ENCODE results near the gene CCNH. TPM values are rescaled to one million over a fixed set of nuclear protein-coding genes. Genes with fewer than 3 reads are reported as not detected.

CCNH gene
- total and polyA plus RNA-seq, 9 of the 15 experiments (the other 6 are each of a cell fraction or from before 2014, with no cell fraction given) = 100 to 213 (median 150) TPM

DNA sequence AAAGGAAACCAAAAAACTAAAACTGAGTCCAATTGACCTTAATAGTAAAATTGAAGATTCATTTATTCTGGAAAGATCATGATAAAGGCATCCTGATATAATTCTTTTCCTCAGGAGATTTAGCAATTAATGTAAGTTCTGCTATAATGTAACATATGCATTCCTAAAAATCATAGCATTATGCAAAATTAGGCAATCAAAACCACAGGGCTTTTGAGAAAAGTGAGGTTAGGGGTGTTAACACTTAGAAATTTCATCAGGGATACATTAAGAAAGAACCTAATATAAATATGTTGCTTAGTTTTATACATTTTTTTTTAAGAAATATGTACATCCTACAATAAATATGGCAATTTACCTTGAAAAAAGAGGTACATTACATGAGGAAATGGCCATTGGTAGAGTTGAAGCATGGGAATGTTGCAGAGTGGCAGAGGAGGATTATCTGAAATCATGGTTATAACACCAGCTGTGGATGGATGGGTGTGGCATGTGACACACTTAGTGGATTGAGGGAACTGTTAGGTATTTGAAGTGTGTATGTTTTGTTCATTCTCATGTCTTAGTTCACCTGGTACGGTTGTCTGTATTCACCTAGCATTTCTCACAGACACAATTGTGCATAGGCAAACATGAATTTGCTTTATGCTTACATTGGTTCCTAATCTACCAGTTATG is 51.1 kb downstream of the CCNH start (continued):
- TF ChIP-seq NR2C2 (CRISPR knock-in tag; IDR thresholded peaks at IDR 0.05) (no peak), NR2C2 (tag; IDR thresholded peaks at IDR 0.05) (no peak), YBX1 (IDR thresholded peaks at IDR 0.05) (no peak), XRCC4 (IDR thresholded peaks at IDR 0.05; ENCODE audit: extremely low read depth, insufficient read depth, insufficient read length) (no peak), PRPF4 (IDR thresholded peaks at IDR 0.05; ENCODE audit: insufficient read depth, low read depth, low read length, poor library complexity, severe bottlenecking) (no peak), EWSR1 (IDR thresholded peaks at IDR 0.05; ENCODE audit: borderline replicate concordance, low read depth, partially characterized antibody) (no peak)

DNA sequence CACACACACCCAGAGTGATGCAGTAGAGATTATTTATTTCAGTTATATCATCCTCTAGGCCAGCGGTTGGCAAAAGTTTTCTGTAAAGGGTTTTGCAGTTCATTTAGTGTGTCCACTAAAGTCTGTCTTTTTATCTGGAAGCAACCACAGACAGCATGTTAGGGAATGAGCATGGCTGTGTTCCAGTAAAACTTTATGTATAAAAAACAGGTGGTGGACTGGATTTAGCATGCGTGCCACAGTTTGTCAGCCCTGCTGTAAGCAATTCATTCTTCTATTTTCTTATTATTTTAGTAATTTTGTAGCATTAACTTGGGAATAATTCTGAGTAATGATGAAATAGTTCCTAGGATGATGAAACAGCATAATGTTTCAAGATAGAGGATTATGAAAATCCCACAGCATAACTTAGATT is 51.7 kb downstream of the CCNH start:
- H4K20me1 ChIP-seq (replicated peaks; ENCODE audit: control insufficient read depth, insufficient read depth, low read length) = no peaks in the 10 kb centered on the region
- no peaks in the 10 kb centered on the region for H3K9me1 ChIP-seq (ENCODE audit: control insufficient read depth, insufficient read depth, low read length)
- H3K27me3 ChIP-seq (ENCODE audit: control insufficient read depth in 2 of 2, insufficient read depth in 2 of 2, low read length in 2 of 2) = no peaks in the 10 kb centered on the region
- POLR2A ChIA-PET = no interaction called here
- CTCF ChIA-PET (ENCODE audit: low intra/inter-chr PET ratio) = no interaction called here
- H3K4me2 ChIP-seq (ENCODE audit: insufficient read depth, low read length) = no peak overlapping the region
- H3K4me1 ChIP-seq (replicated peaks in 1 of 2; ENCODE audit: control insufficient read depth in 2 of 2, insufficient read depth in 2 of 2, low read length in 2 of 2) = no peaks in the 10 kb centered on the region
- no peak for ATAC-seq
- H3K9me3 ChIP-seq (replicated peaks; ENCODE audit: control insufficient read depth, insufficient read depth, low read depth, low read length) = no peaks in the 10 kb centered on the region
- no peak overlapping the region for H3K4me3 ChIP-seq
- no peak for DNase-seq (ENCODE audit: extremely low read depth in 1 of 4, low spot score in 3 of 4)
- H3K79me2 ChIP-seq (ENCODE audit: control insufficient read depth, insufficient read depth, low read length) = no peaks in the 10 kb centered on the region
- intact Hi-C loops (cut with micrococcal nuclease) (no loop called here), in situ Hi-C loops (cut with MboI) (no loop called here)
- no peak overlapping the region for H3K9ac ChIP-seq (ENCODE audit: insufficient read depth in 1 of 2, low read depth in 2 of 2, low read length in 2 of 2)
- no peak for FAIRE-seq
- peaks cover 53% of the 10 kb centered on the region for H3K36me3 ChIP-seq (ENCODE audit: control insufficient read depth, insufficient read depth, low read length)
- no peak overlapping the region for H2AFZ ChIP-seq (ENCODE audit: low read depth, low read length)
- WGBS (ENCODE audit: insufficient coverage, low coverage, missing lambda C conversion rate) = 85% methylated on average over 2 of the region's 2 CpGs
- no TSS peak for BruUV-seq (replicated peaks)
- no peak overlapping the region for H3K27ac ChIP-seq (ENCODE audit: extremely low read depth, low read depth, low read length)
- TF ChIP-seq CEBPG (CRISPR knock-in tag; IDR thresholded peaks at IDR 0.05) (peak; percentile 34; the same call in 1 of the 2 replicates), CEBPG (tag; conservative IDR thresholded peaks at IDR 0.05 in 1 of 2, IDR thresholded peaks at IDR 0.05 in 1 of 2) (peak; percentile 77 to 84), MEIS2 (IDR thresholded peaks at IDR 0.05; ENCODE audit: partially characterized antibody) (no peak), ZNF785 (CRISPR knock-in tag; IDR thresholded peaks at IDR 0.05) (no peak), PHF20 (IDR thresholded peaks at IDR 0.05; ENCODE audit: partially characterized antibody) (no peak), TCF3 (CRISPR knock-in tag; IDR thresholded peaks at IDR 0.05) (no peak)
- TF ChIP-seq, protein P1, sequence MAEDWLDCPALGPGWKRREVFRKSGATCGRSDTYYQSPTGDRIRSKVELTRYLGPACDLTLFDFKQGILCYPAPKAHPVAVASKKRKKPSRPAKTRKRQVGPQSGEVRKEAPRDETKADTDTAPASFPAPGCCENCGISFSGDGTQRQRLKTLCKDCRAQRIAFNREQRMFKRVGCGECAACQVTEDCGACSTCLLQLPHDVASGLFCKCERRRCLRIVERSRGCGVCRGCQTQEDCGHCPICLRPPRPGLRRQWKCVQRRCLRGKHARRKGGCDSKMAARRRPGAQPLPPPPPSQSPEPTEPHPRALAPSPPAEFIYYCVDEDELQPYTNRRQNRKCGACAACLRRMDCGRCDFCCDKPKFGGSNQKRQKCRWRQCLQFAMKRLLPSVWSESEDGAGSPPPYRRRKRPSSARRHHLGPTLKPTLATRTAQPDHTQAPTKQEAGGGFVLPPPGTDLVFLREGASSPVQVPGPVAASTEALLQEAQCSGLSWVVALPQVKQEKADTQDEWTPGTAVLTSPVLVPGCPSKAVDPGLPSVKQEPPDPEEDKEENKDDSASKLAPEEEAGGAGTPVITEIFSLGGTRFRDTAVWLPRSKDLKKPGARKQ (CRISPR knock-in tag; IDR thresholded peaks at IDR 0.05) = no peak
- TF ChIP-seq, protein P2, sequence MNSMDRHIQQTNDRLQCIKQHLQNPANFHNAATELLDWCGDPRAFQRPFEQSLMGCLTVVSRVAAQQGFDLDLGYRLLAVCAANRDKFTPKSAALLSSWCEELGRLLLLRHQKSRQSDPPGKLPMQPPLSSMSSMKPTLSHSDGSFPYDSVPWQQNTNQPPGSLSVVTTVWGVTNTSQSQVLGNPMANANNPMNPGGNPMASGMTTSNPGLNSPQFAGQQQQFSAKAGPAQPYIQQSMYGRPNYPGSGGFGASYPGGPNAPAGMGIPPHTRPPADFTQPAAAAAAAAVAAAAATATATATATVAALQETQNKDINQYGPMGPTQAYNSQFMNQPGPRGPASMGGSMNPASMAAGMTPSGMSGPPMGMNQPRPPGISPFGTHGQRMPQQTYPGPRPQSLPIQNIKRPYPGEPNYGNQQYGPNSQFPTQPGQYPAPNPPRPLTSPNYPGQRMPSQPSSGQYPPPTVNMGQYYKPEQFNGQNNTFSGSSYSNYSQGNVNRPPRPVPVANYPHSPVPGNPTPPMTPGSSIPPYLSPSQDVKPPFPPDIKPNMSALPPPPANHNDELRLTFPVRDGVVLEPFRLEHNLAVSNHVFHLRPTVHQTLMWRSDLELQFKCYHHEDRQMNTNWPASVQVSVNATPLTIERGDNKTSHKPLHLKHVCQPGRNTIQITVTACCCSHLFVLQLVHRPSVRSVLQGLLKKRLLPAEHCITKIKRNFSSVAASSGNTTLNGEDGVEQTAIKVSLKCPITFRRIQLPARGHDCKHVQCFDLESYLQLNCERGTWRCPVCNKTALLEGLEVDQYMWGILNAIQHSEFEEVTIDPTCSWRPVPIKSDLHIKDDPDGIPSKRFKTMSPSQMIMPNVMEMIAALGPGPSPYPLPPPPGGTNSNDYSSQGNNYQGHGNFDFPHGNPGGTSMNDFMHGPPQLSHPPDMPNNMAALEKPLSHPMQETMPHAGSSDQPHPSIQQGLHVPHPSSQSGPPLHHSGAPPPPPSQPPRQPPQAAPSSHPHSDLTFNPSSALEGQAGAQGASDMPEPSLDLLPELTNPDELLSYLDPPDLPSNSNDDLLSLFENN (IDR thresholded peaks at IDR 0.05; ENCODE audit: low read depth in 2 of 2, low read length in 2 of 2) = no peak
- TF ChIP-seq, protein P3, sequence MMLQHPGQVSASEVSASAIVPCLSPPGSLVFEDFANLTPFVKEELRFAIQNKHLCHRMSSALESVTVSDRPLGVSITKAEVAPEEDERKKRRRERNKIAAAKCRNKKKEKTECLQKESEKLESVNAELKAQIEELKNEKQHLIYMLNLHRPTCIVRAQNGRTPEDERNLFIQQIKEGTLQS (IDR thresholded peaks at IDR 0.05) = peak; percentile 59
- TF ChIP-seq, protein P3 (CRISPR knock-in tag; conservative IDR thresholded peaks at IDR 0.05) = no peak

Data from K562 (cell line).